Erythroblast (primary cell): ENCODE data around the gene OR51B5.

Experiments used
- GATA1 ChIP-seq: IDR thresholded peaks from 2 replicates; pipeline ENCODE4 v1.6.1; 2011; ENCODE audit warnings: low read depth, mild to moderate bottlenecking, control low read depth, low read length, moderate library complexity
- POLR2A ChIP-seq: IDR thresholded peaks from 2 replicates; pipeline ENCODE4 v1.6.1; 2011; ENCODE audit warnings: mild to moderate bottlenecking, low read length

- TF ChIP-seq POLR2A (peak; percentile 22), GATA1 (no peak)
Observed at GRCh38 chr11:5303626-5304025, 39.7 kb downstream of the OR51B5 start.
